C1 segment of cervical spinal cord (tissue), 14 donors: ENCODE measurements around the gene ADISSP.
"Not testable (repeated sequence)": the region's sequence is repeated elsewhere in the genome, so short reads cannot be mapped to it uniquely, and the experiment has no call there.

Experiments used
- DNase-seq, 14 donors: peaks; one replicate each; lab custom pipeline; 2025; lab: John Stamatoyannopoulos, UW

The ADISSP gene

DNA sequence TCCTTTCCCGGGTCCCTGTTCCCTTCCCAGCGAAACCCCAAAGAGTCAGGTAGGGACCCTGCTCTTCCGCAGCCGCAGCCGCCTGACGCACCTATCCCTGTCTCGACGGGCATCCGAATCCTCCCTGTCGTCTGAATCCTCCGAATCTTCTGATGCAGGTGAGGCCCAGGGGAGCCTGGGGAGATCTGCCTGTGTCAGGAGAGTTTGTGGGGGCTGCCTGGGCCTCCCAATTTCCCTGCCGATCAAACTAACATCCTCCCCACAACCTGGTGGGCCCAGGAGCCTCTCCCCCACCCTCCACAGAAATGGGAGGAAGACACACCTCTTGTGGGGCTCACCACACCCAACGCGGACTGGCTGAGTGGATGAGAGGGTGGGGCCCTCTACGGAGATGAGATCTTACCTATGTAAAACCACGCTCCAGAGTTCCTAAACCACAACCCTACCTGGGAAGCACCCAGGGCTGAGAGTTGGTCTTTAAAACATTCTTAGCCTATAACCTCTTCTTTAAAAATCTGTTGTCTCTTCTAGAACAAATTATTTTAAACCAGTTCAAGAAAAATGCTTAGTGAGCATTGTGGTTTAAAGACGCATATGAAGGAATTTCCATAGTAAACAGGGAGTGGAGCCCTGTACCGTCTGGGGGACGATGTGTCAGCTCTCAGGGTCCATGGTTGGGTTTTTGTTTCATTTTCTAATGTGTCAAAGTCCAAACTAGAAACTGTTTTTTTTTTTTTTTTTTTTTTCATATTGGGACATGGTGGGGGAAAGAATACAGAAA lies 30.2 kb upstream of the ADISSP start:
- no peak for DNase-seq

DNA sequence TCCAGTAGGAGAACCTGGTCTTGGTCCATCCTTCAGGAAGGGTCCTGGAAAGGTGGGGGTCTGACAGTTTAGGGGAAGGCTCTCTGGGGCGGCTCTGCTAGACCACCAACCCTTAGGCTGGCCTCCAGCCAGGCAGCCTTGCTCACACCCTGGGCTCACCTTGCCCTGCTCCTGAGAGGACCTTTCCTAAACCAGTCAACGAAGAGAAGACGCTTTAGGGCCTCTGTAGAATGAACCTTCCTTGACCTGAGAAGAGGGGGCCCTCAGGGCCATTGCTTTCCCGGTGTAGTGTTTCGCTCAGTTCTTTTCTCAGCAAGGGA lies 29.6 kb upstream of the ADISSP start:
- DNase-seq: no peak

DNA sequence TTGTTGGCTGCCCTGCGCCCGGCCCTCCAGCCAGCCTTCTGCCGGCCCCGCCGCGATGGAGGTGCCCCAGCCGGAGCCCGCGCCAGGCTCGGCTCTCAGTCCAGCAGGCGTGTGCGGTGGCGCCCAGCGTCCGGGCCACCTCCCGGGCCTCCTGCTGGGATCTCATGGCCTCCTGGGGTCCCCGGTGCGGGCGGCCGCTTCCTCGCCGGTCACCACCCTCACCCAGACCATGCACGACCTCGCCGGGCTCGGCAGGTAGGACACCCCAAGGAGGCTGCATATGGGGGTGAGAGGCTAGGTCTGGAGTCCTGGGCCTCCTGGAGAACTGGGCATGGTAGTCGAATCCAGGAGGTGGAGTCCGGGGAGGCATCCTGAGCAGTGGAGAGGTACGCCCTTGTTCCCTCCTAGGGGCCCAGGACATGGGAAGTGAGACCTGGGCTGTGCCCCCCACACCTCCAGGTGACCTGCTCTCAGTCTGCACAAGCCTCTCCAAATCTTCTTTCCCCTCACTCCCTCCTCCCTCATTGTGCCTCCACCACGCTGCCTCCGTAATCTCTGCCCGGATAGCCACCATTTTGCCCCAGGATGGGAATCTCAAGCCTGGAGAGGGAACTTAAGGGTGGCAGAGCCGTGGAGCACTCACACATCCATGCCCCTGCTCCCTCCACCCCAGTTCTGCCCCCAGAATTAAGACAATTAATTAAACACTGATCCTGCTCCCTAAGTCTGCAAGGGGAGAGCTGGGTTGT lies 29.1 kb upstream of the ADISSP start:
- DNase-seq: peak in 1 of 14 donors; percentile 49

GRCh38 chr20:3795511-3796468 lies 28.2 kb upstream of the ADISSP start, which contains the start of gene CDC25B:
Gene CDC25B, plus strand, starts transcription at chr20:3796310. Its CDS starts 222 bp downstream, at chr20:3796532.
- peak; percentile 43 to 95 (median 88) for DNase-seq

GRCh38 chr20:3794701-3795420 lies 27.3 kb upstream of the ADISSP start:
- DNase-seq: no peak

- DNase-seq: not testable (repeated sequence)
Observed at GRCh38 chr20:3794168-3794567, 26.6 kb upstream of the ADISSP start.

DNA sequence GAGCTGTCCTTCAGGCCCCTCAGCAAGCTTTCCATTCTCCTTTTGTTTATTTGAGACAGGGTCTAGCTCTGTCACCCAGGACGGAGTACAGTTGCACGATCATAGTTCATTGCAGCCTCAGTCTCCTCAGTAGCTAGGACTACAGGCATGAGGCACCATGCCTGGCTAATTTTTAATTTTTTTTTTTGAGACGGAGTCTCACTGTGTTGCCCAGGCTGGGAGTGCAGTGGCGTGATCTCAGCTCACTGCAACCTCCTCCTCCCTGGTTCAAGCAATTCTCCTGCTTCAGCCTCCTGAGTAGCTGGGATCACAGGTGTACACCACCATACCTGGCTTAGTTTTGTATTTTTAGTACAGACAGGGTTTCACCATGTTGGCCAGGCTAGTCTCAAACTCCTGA lies 21.6 kb upstream of the ADISSP start:
- not testable (repeated sequence) for DNase-seq

DNA sequence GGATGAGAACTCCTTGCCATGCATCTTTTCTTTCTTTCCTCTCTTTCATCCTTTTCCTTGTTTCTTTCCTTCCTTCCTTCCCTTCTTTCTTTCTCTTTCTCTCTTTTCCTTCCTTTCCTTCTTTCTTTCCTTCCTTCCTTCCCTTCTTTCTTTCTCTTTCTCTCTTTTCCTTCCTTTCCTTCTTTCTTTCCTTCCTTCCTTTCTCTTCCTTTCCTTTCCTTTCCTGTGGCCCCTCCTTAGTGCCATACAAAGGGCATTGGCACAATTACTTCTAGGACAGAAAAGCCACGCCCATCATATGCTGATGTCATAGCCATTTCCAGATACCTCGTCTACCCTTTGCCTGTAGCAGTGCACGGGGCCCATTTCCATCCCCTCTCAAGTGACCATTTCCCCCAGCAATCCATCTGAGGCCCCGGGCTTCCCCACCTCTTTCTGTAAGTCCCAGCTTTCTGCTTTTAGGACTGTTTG lies 21.2 kb upstream of the ADISSP start:
- DNase-seq: no peak

DNA sequence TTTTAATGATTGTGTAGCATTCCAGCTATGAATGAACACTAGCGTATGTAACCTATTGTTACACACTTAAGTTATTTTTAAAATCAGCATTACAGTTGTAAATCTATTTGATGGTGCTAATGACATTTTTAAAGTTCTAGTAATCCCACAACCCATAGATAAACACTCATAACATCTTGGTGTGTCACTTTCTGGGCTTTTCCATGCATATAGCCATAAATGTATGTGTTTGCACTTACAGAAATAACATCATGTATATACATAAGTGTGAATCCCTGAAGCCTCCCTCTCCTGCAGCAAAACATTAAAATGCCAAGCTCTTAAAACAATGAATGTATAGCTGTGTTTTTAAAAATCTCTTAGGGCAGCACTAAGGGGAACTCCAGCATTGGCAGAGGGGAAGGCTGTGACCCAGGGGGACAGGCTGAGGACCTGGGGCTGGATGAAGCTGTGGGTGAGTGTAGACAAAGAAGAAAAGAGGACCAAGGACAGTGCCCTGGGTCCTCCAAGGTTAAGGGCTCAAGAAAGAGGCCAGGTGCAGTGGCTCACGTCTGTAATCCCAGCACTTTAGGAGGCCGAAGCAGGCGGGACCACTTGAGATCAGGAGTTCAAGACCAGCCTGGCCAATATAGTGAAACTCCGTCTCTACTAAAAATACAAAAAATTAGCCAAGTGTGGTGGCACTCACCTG lies 19.9 kb upstream of the ADISSP start:
- DNase-seq: no peak

DNA sequence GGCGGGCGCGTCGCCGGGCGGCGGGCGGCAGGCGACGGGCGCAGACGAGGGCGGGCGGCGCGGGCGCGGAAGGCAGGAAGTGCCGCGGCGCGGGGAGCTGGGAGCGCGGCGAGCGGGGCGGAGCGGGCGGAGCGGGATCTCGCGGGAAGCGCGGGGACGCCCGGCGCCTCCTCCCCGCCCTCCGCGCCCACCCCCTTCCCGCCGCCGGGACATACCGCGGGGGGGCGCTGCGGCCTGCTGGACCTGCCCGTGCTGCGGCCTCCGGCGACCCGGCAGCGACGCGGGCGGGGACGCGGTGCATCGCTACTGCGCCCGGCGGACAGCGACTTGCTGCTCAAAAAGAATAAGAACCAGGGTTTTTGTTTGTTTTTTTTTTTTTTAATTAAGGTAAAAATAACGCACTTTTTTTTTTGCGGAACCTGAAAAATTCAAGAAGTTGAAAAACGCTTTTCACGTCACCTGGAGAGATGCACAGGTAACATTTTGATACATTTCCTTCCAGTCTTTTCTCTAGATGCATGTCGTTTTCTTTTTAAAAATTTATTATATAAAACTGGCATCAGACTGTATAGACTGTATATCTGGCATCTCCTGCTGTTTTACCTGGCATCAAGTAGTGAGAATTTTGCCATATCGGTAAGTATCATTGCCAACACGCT lies 19.2 kb upstream of the ADISSP start, which contains the start of gene CENPB:
TSS of gene CENPB (minus strand) at position 76 of the 659 bp plus-strand sequence. CDS start 257 bp downstream, outside the sequence.
- DNase-seq: peak in 13 of 14 donors; percentile 47 to 93 (median 72)

DNA sequence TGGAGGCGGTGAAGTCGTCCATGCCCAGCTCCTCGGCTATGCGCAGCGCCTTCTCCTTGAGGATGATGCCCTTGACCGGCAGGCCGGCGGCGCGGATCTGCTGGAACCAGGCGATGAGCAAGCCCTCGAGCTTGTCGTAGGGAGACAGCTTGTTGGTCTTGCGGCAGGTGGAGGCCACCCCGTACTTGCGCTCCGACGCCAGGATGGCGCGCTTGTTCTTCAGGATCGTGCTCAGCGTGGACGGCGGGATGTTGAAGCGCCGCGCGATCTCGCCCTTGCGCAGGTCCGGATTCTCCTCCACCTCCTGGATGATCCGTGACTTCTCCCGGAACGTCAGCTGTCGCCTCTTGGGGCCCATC lies 18.6 kb upstream of the ADISSP start:
- peak in 4 of 14 donors; percentile 17 to 47 (median 40) for DNase-seq

DNA sequence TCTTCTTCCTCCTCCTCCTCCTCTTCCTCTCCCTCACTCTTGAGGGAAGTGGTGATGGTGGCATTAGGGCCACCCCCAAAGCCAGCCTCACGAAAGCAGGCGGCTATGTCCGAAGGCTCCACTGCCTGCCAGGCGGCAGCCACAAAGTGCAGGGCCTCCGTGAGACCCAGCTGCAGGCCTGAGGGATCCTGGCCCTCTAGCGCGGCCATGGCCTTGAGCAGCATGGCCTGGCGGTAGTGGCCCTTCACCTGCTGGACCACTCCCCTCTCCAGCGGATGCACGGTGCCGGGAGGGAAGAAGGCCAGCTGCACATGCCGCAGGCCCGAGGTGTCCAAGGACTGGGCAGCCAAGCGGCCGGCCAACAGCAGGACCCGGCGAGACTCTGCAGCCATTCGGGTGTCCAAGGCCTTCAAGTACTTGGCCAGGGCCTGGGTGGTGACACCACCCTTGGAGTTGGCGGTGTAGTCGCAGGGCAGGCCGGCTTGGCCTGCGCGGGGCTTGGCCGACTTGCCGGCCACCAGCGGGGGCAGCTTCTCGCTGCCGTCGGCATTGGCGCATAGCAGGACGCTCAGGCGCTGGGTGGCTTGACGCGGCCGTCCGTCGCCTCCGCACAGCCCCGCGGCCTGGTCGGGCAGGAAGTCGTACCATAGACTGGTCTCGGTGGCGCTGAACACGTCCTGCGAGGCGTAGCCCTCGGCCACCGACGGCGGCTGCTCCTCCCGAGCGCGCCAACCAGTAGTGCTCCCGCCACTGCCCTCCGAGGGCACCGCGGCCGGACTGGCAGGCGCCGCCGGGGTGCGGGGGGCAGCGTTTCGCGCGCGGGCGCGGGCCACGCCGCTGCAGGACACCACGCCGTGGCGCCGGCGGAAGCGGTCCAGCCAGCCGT lies 17.9 kb upstream of the ADISSP start:
- DNase-seq: no peak

- no peak for DNase-seq
Observed at GRCh38 chr20:3784863-3785239, 17.3 kb upstream of the ADISSP start.

- no peak for DNase-seq
Observed at GRCh38 chr20:3784216-3784853, 16.8 kb upstream of the ADISSP start.

GRCh38 chr20:3783511-3784195 lies 16.1 kb upstream of the ADISSP start:
- peak in 5 of 14 donors; percentile 20 to 61 (median 45) for DNase-seq

DNA sequence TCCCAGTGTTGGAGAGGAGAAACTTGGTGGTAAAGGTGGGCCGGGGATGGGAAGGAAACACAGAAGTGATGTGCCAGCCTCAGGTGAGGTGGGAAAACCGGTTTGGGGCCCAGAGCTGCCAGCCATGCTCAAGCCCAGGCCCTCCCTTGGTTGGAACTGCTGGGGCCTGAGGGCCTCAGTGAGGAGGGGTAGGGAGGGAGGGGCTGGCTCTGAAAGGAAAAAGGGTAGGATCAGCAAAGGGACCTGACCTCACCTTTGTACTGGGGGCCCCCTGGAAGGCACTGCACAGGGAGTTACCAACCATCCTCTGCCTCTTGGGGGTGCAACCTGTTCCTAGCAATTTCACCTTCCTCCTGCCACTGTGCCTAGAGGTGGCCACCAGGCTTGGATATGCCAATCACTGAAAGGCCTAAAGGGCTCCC lies 15.5 kb upstream of the ADISSP start:
- no peak for DNase-seq

DNA sequence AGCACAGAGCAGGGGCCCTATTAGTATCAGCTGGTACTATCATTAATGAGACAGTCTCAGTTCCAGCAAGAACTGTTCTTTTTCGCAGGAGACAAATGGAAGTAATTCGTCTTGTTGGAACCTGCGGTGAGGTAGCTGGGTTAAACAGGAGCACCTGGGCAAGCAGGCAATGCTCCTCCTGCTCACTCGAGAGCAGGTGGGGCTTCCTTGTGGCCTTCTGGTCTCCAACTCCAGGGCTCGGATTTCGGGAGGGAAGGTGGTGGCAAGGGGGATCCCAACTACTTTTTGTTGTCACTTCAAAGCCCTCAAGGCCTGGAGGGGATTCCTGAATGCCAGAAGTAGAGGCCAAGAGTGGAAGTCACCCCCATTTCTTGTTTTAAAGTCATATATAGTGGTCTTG lies 15.0 kb upstream of the ADISSP start:
- DNase-seq: no peak
